DND-41 (cell line): ENCODE data around the gene SLX4IP.
A peak's percentile ranks its signal among the peaks of the same experiment; 100 is the strongest.

Source experiments
- ATAC-seq: fragments of 200-7000 bp; cut with Tn5 transposase; 3 replicates; pipeline ENCODE4 v1.9.1; 2021; ENCODE audit warnings: low read depth; ENCODE audit not compliant: insufficient read depth
- DNase-seq: peaks from one replicate; pipeline ENCODE4 v3.0.0-alpha.2; 2020
- H2AFZ ChIP-seq: 2 replicates; pipeline ENCODE4 v1.6.0; 2012; ENCODE audit warnings: low read depth, low read length
- H3K27ac ChIP-seq: 2 replicates; pipeline ENCODE4 v1.5.1; 2012; ENCODE audit warnings: low read length, inconsistent platforms
- H3K27me3 ChIP-seq: fragments of 200-600 bp; sonication (generic); 2 replicates; pipeline ENCODE4 v1.6.0; 2012; ENCODE audit warnings: low read length, mild to moderate bottlenecking, inconsistent platforms; ENCODE audit not compliant: insufficient read depth, poor library complexity
- H3K36me3 ChIP-seq: 2 replicates; pipeline ENCODE4 v1.5.1; 2012; ENCODE audit warnings: low read length, inconsistent platforms; ENCODE audit not compliant: insufficient read depth
- H3K4me1 ChIP-seq: 2 replicates; pipeline ENCODE4 v1.5.1; 2012; ENCODE audit warnings: mild to moderate bottlenecking, low read length; ENCODE audit not compliant: insufficient read depth
- H3K4me2 ChIP-seq: 2 replicates; pipeline ENCODE4 v1.6.0; 2012; ENCODE audit warnings: mild to moderate bottlenecking, moderate library complexity, low read length, inconsistent platforms; ENCODE audit not compliant: insufficient read depth
- H3K4me3 ChIP-seq, 2 experiments: fragments of 200-600 bp in 1 of 2; shearing (Covaris generic) in 1 of 2; 2 replicates each; pipeline ENCODE4 v1.5.1; 2012 to 2016; ENCODE audit warnings: inconsistent platforms in 2 of 2, low read length in 2 of 2, mild to moderate bottlenecking in 2 of 2, low read depth in 1 of 2, moderate library complexity in 1 of 2
- H3K79me2 ChIP-seq: 2 replicates; pipeline ENCODE4 v1.6.0; 2012; ENCODE audit warnings: low read length, inconsistent platforms; ENCODE audit not compliant: insufficient read depth
- H3K9ac ChIP-seq: 2 replicates; pipeline ENCODE4 v1.6.0; 2012; ENCODE audit warnings: low read depth, mild to moderate bottlenecking, inconsistent platforms, low read length, moderate library complexity
- H3K9me3 ChIP-seq: 2 replicates; pipeline ENCODE4 v1.5.1; 2012; ENCODE audit warnings: low read length, moderate library complexity, mild to moderate bottlenecking, inconsistent platforms; ENCODE audit not compliant: insufficient read depth, severe bottlenecking
- H4K20me1 ChIP-seq: 2 replicates; pipeline ENCODE4 v1.6.0; 2012; ENCODE audit warnings: low read length; ENCODE audit not compliant: insufficient read depth
- CTCF ChIP-seq: IDR thresholded peaks from 2 replicates; pipeline ENCODE4 v1.5.1; 2012; ENCODE audit warnings: borderline replicate concordance, low read length, moderate library complexity, mild to moderate bottlenecking; ENCODE audit not compliant: poor library complexity, severe bottlenecking; ENCODE audit errors: extremely low read depth
- EZH2 ChIP-seq: IDR thresholded peaks from 3 replicates; pipeline ENCODE4 v1.6.1; 2012; ENCODE audit warnings: borderline replicate concordance, low read depth, mild to moderate bottlenecking, moderate library complexity, low read length, inconsistent platforms; ENCODE audit not compliant: severe bottlenecking

The SLX4IP gene

GRCh38 chr20:10568032-10568431 lies 132.9 kb downstream of the SLX4IP start:
- ATAC-seq (peak; percentile 33; the same call in 1 of the 3 replicates), DNase-seq (no peak)
- Histone ChIP-seq H3K27ac (no peak overlapping the region), H3K4me2 (no peak overlapping the region), H3K27me3 (no peaks in the 10 kb centered on the region), H3K4me1 (peaks cover 12% of the 10 kb centered on the region), H3K36me3 (peaks cover 24% of the 10 kb centered on the region), H2AFZ (no peak overlapping the region), H3K4me3 (no peak overlapping the region), H3K9me3 (no peaks in the 10 kb centered on the region), H4K20me1 (peaks cover 7% of the 10 kb centered on the region; the same call in 1 of the 2 replicates), H3K9ac (no peak overlapping the region), H3K79me2 (no peaks in the 10 kb centered on the region)
- TF ChIP-seq EZH2 (no peak), CTCF (no peak)

- Histone ChIP-seq H3K9me3 (no peaks in the 10 kb centered on the region), H3K4me2 (no peak overlapping the region), H3K27ac (no peak overlapping the region), H3K79me2 (no peaks in the 10 kb centered on the region), H3K36me3 (peaks cover 16% of the 10 kb centered on the region), H3K4me3 (no peak overlapping the region), H2AFZ (no peak overlapping the region), H3K27me3 (no peaks in the 10 kb centered on the region), H4K20me1 (peaks cover 7% of the 10 kb centered on the region; the same call in 1 of the 2 replicates), H3K9ac (no peak overlapping the region), H3K4me1 (0 out of 2 replicates have a peak, but pooled peaks cover 5% of the 10 kb centered on the region)
- TF ChIP-seq CTCF (no peak), EZH2 (no peak)
- no peak for DNase-seq
- ATAC-seq: peak; percentile 17; the same call in 1 of the 3 replicates
These were observed 136.3 kb downstream of the SLX4IP start for GRCh38 chr20:10571313-10571815.

- Histone ChIP-seq H3K4me3 (no peak overlapping the region), H3K79me2 (no peaks in the 10 kb centered on the region), H3K27me3 (no peaks in the 10 kb centered on the region), H3K4me1 (0 out of 2 replicates have a peak, but pooled peaks cover 5% of the 10 kb centered on the region), H3K36me3 (peaks cover 8% of the 10 kb centered on the region), H2AFZ (no peak overlapping the region), H3K9me3 (no peaks in the 10 kb centered on the region), H3K9ac (no peak overlapping the region), H3K4me2 (no peak overlapping the region), H4K20me1 (peaks cover 7% of the 10 kb centered on the region; the same call in 1 of the 2 replicates), H3K27ac (no peak overlapping the region)
- DNase-seq (no peak), ATAC-seq (no peak)
- TF ChIP-seq CTCF: no peak
- TF ChIP-seq EZH2: no peak
These were observed 137.7 kb downstream of the SLX4IP start for GRCh38 chr20:10572853-10573252.
